ENCODE measurements around the gene PBX3. TPM values are rescaled to one million over a fixed set of nuclear protein-coding genes. Genes with fewer than 3 reads are reported as not detected.

PBX3 gene
- total RNA-seq, 2 donors from 2014 or later = 71.1 to 91.5 TPM

DNA sequence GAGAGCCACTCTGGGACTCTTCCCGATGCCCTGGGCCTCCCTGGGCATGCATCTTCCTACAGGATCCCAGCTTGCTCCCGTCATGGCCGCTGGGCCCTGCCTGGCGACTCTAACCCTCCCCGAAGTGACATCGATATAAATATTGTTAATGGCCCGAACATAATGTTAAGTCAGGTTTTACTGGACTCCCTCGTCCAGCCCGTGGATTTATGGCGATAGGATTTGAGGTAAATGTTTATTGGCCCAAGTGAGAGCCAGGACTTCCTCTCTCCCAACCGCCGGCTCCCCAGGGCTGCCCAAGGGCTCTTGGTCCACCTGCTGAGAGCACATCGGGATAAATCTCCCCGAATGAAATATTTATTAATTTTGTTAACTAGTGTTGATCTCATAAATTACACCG is 246.3 kb downstream of the PBX3 start:
- H3K27me3 ChIP-seq = no peaks in the 10 kb centered on the region
- TF ChIP-seq, protein P1, sequence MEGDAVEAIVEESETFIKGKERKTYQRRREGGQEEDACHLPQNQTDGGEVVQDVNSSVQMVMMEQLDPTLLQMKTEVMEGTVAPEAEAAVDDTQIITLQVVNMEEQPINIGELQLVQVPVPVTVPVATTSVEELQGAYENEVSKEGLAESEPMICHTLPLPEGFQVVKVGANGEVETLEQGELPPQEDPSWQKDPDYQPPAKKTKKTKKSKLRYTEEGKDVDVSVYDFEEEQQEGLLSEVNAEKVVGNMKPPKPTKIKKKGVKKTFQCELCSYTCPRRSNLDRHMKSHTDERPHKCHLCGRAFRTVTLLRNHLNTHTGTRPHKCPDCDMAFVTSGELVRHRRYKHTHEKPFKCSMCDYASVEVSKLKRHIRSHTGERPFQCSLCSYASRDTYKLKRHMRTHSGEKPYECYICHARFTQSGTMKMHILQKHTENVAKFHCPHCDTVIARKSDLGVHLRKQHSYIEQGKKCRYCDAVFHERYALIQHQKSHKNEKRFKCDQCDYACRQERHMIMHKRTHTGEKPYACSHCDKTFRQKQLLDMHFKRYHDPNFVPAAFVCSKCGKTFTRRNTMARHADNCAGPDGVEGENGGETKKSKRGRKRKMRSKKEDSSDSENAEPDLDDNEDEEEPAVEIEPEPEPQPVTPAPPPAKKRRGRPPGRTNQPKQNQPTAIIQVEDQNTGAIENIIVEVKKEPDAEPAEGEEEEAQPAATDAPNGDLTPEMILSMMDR (IDR thresholded peaks at IDR 0.05) = no peak
- no peak overlapping the region for H3K27ac ChIP-seq
- DNase-seq (ENCODE audit: low spot score) = no peak
- no peaks in the 10 kb centered on the region for H3K4me1 ChIP-seq
- H3K36me3 ChIP-seq = no peaks in the 10 kb centered on the region
- H3K4me3 ChIP-seq = no peak overlapping the region
- no peaks in the 10 kb centered on the region for H3K9me3 ChIP-seq

DNA sequence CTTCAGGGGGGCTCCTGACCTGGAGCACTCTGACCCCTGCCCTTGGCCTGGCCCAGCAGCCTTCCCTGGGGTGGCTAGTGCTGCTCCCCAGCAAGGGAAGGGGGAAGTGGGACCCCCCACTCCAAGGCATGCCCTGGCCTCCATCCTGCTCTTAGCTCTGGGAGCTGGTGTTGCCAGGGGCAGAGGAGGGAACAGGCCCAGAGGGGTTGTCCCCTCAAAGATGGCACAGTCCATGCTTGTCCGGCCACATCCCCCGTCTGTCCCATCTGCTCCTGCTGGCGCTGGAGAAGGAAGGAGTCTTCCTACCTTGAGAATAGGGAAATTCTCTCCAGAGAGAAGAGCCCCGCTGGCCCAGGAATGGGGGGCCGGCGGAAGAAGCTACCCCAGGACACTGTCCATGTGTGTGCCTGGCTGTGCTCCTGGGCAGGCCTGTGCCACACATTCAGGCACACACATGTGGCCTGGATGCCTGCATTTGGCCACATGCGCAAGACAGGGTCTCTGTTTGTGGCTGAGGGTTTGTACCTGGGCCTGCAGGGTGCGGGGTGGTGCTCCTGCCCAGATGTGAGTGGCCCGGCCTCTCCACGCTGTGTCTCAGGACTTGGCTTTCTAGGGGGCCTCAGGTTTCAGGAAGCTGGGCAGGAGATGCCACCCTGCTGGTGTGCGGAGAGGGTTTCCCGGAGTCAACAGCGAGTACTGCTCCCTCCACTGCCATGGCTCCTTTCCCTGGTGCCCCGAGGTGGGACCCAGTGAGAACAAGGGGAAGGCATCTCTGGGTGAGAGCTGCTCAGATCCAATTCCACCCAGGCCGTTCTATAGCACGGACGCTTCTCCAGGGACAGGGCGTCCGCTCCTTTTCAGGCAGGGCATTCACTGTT is 247.1 kb downstream of the PBX3 start:
- no peaks in the 10 kb centered on the region for H3K4me1 ChIP-seq
- H3K36me3 ChIP-seq = no peaks in the 10 kb centered on the region
- H3K27ac ChIP-seq = no peak overlapping the region
- H3K4me3 ChIP-seq = no peak overlapping the region
- H3K9me3 ChIP-seq = no peaks in the 10 kb centered on the region
- TF ChIP-seq, protein P1 (IDR thresholded peaks at IDR 0.05) = no peak
- no peak for DNase-seq (ENCODE audit: low spot score)
- H3K27me3 ChIP-seq = no peaks in the 10 kb centered on the region

DNA sequence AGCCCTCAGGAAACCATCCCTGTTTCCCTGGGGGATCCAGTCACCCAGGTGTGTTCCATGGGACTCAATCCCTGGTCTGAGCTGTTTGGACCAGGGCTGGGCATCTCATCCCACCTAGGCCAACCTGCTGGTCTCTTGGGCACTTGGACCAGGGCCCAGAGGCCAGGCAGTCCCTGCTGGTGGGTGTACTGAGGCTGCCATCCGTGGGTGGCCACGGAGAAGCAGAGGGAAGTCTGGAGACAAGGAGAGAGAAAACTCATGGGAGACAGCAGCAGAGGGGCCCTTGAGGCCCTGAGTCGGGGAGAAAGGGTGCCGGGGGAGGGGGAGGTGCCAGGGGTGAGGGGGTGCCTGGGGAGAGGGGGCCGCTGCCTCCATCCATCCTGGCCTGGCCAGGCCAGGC is 247.8 kb downstream of the PBX3 start:
- H3K36me3 ChIP-seq = no peaks in the 10 kb centered on the region
- DNase-seq (ENCODE audit: low spot score) = no peak
- no peaks in the 10 kb centered on the region for H3K9me3 ChIP-seq
- no peak overlapping the region for H3K27ac ChIP-seq
- TF ChIP-seq, protein P1 (IDR thresholded peaks at IDR 0.05) = no peak
- H3K4me1 ChIP-seq = no peaks in the 10 kb centered on the region
- no peak overlapping the region for H3K4me3 ChIP-seq
- H3K27me3 ChIP-seq = no peaks in the 10 kb centered on the region

GRCh38 chr9:125995706-125996105 is 248.5 kb downstream of the PBX3 start:
- no peaks in the 10 kb centered on the region for H3K9me3 ChIP-seq
- no peak overlapping the region for H3K27ac ChIP-seq
- DNase-seq (ENCODE audit: low spot score) = no peak
- no peaks in the 10 kb centered on the region for H3K36me3 ChIP-seq
- TF ChIP-seq, protein P1 (IDR thresholded peaks at IDR 0.05) = no peak
- H3K4me3 ChIP-seq = no peak overlapping the region
- H3K4me1 ChIP-seq = no peaks in the 10 kb centered on the region
- no peaks in the 10 kb centered on the region for H3K27me3 ChIP-seq

GRCh38 chr9:125996791-125997190 is 249.6 kb downstream of the PBX3 start:
- no peaks in the 10 kb centered on the region for H3K4me1 ChIP-seq
- TF ChIP-seq, protein P1 (IDR thresholded peaks at IDR 0.05) = no peak
- no peak for DNase-seq (ENCODE audit: low spot score)
- no peak overlapping the region for H3K4me3 ChIP-seq
- H3K27ac ChIP-seq = no peak overlapping the region
- no peaks in the 10 kb centered on the region for H3K9me3 ChIP-seq
- H3K27me3 ChIP-seq = no peaks in the 10 kb centered on the region
- no peaks in the 10 kb centered on the region for H3K36me3 ChIP-seq
